Parathyroid adenoma (tissue), 2 donors: ENCODE results near the gene AGAP1.

Experiments used
- H2AFZ ChIP-seq: fragments of 300-600 bp; sonication (generic); one replicate; pipeline ENCODE4 v1.7.0; 2017; ENCODE audit warnings: antibody characterized with exemption, mild to moderate bottlenecking
- H3K27ac ChIP-seq: fragments of 300-600 bp; sonication (generic); one replicate; pipeline ENCODE4 v1.7.0; 2017
- H3K27me3 ChIP-seq: fragments of 300-600 bp; sonication (generic); one replicate; pipeline ENCODE4 v1.7.0; 2017; ENCODE audit warnings: low read length; ENCODE audit not compliant: control insufficient read depth, insufficient read depth
- H3K36me3 ChIP-seq: fragments of 300-600 bp; sonication (generic); one replicate; pipeline ENCODE4 v1.7.0; 2017; ENCODE audit warnings: low read length; ENCODE audit not compliant: control insufficient read depth, insufficient read depth
- H3K4me1 ChIP-seq: fragments of 300-600 bp; sonication (generic); one replicate; pipeline ENCODE4 v1.7.0; 2017; ENCODE audit warnings: control low read depth
- H3K4me2 ChIP-seq: fragments of 300-600 bp; sonication (generic); one replicate; pipeline ENCODE4 v1.7.0; 2017; ENCODE audit warnings: low read length
- H3K4me3 ChIP-seq: fragments of 300-600 bp; sonication (generic); one replicate; pipeline ENCODE4 v1.7.0; 2017; ENCODE audit warnings: low read depth, low read length
- H3K79me2 ChIP-seq: fragments of 300-600 bp; sonication (generic); one replicate; pipeline ENCODE4 v1.7.0; 2017; ENCODE audit warnings: control low read depth
- H3K9ac ChIP-seq: fragments of 300-600 bp; sonication (generic); one replicate; pipeline ENCODE4 v1.7.0; 2017; ENCODE audit warnings: mild to moderate bottlenecking
- H3K9me3 ChIP-seq: fragments of 300-600 bp; sonication (generic); one replicate; pipeline ENCODE4 v1.7.0; 2017; ENCODE audit warnings: low read length; ENCODE audit not compliant: control insufficient read depth
- CTCF ChIP-seq: fragments of 300-600 bp; sonication (generic); IDR thresholded peaks from one replicate; pipeline ENCODE4 v1.7.0; 2017; ENCODE audit warnings: antibody characterized with exemption, mild to moderate bottlenecking
- donor health status: primary hyperparathyroidism.

Gene AGAP1

GRCh38 chr2:236169741-236170589 is 676.1 kb downstream of the AGAP1 start:
- H3K27me3 ChIP-seq: peaks cover 32% of the 10 kb centered on the region
- H3K4me3 ChIP-seq: no peak overlapping the region
- H3K79me2 ChIP-seq: no peaks in the 10 kb centered on the region
- no peaks in the 10 kb centered on the region for H3K36me3 ChIP-seq
- H3K9me3 ChIP-seq: no peaks in the 10 kb centered on the region
- H3K9ac ChIP-seq: no peak overlapping the region
- no peak overlapping the region for H2AFZ ChIP-seq
- no peaks in the 10 kb centered on the region for H3K4me1 ChIP-seq
- TF ChIP-seq CTCF: no peak
- no peak overlapping the region for H3K27ac ChIP-seq
- H3K4me2 ChIP-seq: no peak overlapping the region

GRCh38 chr2:236170590-236171165 is 676.8 kb downstream of the AGAP1 start:
- no peak overlapping the region for H3K4me2 ChIP-seq
- H3K9ac ChIP-seq: no peak overlapping the region
- no peak overlapping the region for H2AFZ ChIP-seq
- TF ChIP-seq CTCF: no peak
- H3K9me3 ChIP-seq: no peaks in the 10 kb centered on the region
- H3K4me1 ChIP-seq: no peaks in the 10 kb centered on the region
- H3K27ac ChIP-seq: no peak overlapping the region
- no peak overlapping the region for H3K4me3 ChIP-seq
- no peaks in the 10 kb centered on the region for H3K79me2 ChIP-seq
- peaks cover 25% of the 10 kb centered on the region for H3K27me3 ChIP-seq
- H3K36me3 ChIP-seq: no peaks in the 10 kb centered on the region

- Histone ChIP-seq H2AFZ (no peak overlapping the region), H3K79me2 (no peaks in the 10 kb centered on the region), H3K4me3 (no peak overlapping the region), H3K4me2 (no peak overlapping the region), H3K9me3 (no peaks in the 10 kb centered on the region), H3K9ac (no peak overlapping the region), H3K4me1 (no peaks in the 10 kb centered on the region), H3K36me3 (no peaks in the 10 kb centered on the region), H3K27me3 (peaks cover 25% of the 10 kb centered on the region), H3K27ac (no peak overlapping the region)
- TF ChIP-seq CTCF: no peak
Observed at GRCh38 chr2:236171181-236171679, 677.4 kb downstream of the AGAP1 start.

GRCh38 chr2:236171680-236172254 is 677.9 kb downstream of the AGAP1 start:
- H3K36me3 ChIP-seq: no peaks in the 10 kb centered on the region
- H3K4me1 ChIP-seq: no peaks in the 10 kb centered on the region
- H3K4me3 ChIP-seq: no peak overlapping the region
- no peaks in the 10 kb centered on the region for H3K79me2 ChIP-seq
- peaks cover 22% of the 10 kb centered on the region for H3K27me3 ChIP-seq
- TF ChIP-seq CTCF: no peak
- H3K4me2 ChIP-seq: no peak overlapping the region
- no peak overlapping the region for H2AFZ ChIP-seq
- H3K27ac ChIP-seq: no peak overlapping the region
- no peak overlapping the region for H3K9ac ChIP-seq
- no peaks in the 10 kb centered on the region for H3K9me3 ChIP-seq
